ENCODE results near the gene CFAP298. TPM values are rescaled to one million over a fixed set of nuclear protein-coding genes. Genes with fewer than 3 reads are reported as not detected.

The CFAP298 gene
- total RNA-seq, 1 donor: 14.8 TPM

GRCh38 chr21:32567626-32568025 is 44.6 kb downstream of the CFAP298 start:
- TF ChIP-seq, protein P1, sequence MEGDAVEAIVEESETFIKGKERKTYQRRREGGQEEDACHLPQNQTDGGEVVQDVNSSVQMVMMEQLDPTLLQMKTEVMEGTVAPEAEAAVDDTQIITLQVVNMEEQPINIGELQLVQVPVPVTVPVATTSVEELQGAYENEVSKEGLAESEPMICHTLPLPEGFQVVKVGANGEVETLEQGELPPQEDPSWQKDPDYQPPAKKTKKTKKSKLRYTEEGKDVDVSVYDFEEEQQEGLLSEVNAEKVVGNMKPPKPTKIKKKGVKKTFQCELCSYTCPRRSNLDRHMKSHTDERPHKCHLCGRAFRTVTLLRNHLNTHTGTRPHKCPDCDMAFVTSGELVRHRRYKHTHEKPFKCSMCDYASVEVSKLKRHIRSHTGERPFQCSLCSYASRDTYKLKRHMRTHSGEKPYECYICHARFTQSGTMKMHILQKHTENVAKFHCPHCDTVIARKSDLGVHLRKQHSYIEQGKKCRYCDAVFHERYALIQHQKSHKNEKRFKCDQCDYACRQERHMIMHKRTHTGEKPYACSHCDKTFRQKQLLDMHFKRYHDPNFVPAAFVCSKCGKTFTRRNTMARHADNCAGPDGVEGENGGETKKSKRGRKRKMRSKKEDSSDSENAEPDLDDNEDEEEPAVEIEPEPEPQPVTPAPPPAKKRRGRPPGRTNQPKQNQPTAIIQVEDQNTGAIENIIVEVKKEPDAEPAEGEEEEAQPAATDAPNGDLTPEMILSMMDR (IDR thresholded peaks at IDR 0.05; ENCODE audit: extremely low read depth, low read depth, low read length): no peak
- no peaks in the 10 kb centered on the region for H3K79me2 ChIP-seq (ENCODE audit: insufficient read depth, low read length)
- H3K4me2 ChIP-seq (ENCODE audit: insufficient read depth, low read length): no peak overlapping the region
- H4K20me1 ChIP-seq (ENCODE audit: insufficient read depth, low read length): no peaks in the 10 kb centered on the region
- peaks cover 25% of the 10 kb centered on the region for H3K4me1 ChIP-seq (ENCODE audit: insufficient read depth, low read length)
- peaks cover 4% of the 10 kb centered on the region for H3K27me3 ChIP-seq (ENCODE audit: insufficient read depth, low read length)
- H3K36me3 ChIP-seq (ENCODE audit: insufficient read depth, low read length): no peaks in the 10 kb centered on the region
- peak; percentile 10 for DNase-seq (ENCODE audit: insufficient read length, low spot score, missing footprints)
- H3K27ac ChIP-seq (ENCODE audit: low read depth, low read length): no peak overlapping the region
- H3K9me3 ChIP-seq (ENCODE audit: low read depth, low read length): no peaks in the 10 kb centered on the region
- H3K4me3 ChIP-seq (ENCODE audit: insufficient read depth, low read length): no peak overlapping the region
- no peak overlapping the region for H2AFZ ChIP-seq (ENCODE audit: low read length)

DNA sequence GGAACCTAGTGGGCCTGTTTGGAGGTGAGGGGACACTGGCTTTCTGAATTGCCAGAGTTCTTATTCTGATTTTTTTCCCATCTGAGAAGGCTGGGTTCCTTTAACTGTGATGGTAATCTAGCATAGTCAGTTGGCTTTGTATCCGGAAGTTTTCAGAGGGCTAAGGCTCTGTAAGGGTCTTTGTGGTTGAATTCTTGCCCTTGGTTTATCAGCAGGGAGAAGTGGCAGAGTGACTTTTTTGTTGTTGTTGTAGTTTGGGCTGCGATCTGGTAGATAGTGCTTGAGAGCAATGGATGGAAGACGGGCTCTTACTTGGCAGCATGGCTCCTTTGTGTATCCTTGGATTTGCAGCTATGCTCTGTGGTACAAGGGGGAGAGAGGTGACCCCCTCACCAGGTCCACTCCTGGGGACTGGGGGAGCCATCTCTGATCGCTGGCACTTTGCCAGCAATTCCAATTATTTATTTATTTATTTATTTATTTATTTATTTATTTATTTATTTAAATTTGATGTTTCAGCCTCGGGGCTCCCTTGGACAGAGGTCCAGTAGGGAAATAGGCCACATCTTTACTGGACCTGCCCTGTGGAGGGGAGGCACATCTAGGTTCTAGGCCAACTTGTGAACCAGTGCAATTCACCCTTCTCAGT is 45.3 kb downstream of the CFAP298 start:
- no peak for DNase-seq (ENCODE audit: insufficient read length, low spot score, missing footprints)

GRCh38 chr21:32565856-32566465 is 46.2 kb downstream of the CFAP298 start:
- Histone ChIP-seq H3K27me3 (ENCODE audit: insufficient read depth, low read length) (no peaks in the 10 kb centered on the region), H3K36me3 (ENCODE audit: insufficient read depth, low read length) (no peaks in the 10 kb centered on the region), H3K79me2 (ENCODE audit: insufficient read depth, low read length) (no peaks in the 10 kb centered on the region), H3K4me1 (ENCODE audit: insufficient read depth, low read length) (peaks cover 25% of the 10 kb centered on the region), H4K20me1 (ENCODE audit: insufficient read depth, low read length) (no peaks in the 10 kb centered on the region), H2AFZ (ENCODE audit: low read length) (no peak overlapping the region), H3K4me3 (ENCODE audit: insufficient read depth, low read length) (no peak overlapping the region), H3K9me3 (ENCODE audit: low read depth, low read length) (no peaks in the 10 kb centered on the region), H3K27ac (ENCODE audit: low read depth, low read length) (peak overlapping the region; percentile 51), H3K4me2 (ENCODE audit: insufficient read depth, low read length) (peak overlapping the region; percentile 18)
- DNase-seq (ENCODE audit: insufficient read length, low spot score, missing footprints): no peak
- TF ChIP-seq, protein P1 (IDR thresholded peaks at IDR 0.05; ENCODE audit: extremely low read depth, low read depth, low read length): no peak

More for the DNA sequence above, 45.3 kb downstream of the CFAP298 start:
- Histone ChIP-seq H3K4me3 (ENCODE audit: insufficient read depth, low read length) (no peak overlapping the region), H3K9me3 (ENCODE audit: low read depth, low read length) (no peaks in the 10 kb centered on the region), H3K27ac (ENCODE audit: low read depth, low read length) (peak overlapping the region; percentile 51), H4K20me1 (ENCODE audit: insufficient read depth, low read length) (no peaks in the 10 kb centered on the region), H3K36me3 (ENCODE audit: insufficient read depth, low read length) (no peaks in the 10 kb centered on the region), H3K79me2 (ENCODE audit: insufficient read depth, low read length) (no peaks in the 10 kb centered on the region), H3K27me3 (ENCODE audit: insufficient read depth, low read length) (no peaks in the 10 kb centered on the region), H3K4me1 (ENCODE audit: insufficient read depth, low read length) (peaks cover 25% of the 10 kb centered on the region), H2AFZ (ENCODE audit: low read length) (no peak overlapping the region), H3K4me2 (ENCODE audit: insufficient read depth, low read length) (no peak overlapping the region)
- TF ChIP-seq, protein P1 (IDR thresholded peaks at IDR 0.05; ENCODE audit: extremely low read depth, low read depth, low read length): no peak

DNA sequence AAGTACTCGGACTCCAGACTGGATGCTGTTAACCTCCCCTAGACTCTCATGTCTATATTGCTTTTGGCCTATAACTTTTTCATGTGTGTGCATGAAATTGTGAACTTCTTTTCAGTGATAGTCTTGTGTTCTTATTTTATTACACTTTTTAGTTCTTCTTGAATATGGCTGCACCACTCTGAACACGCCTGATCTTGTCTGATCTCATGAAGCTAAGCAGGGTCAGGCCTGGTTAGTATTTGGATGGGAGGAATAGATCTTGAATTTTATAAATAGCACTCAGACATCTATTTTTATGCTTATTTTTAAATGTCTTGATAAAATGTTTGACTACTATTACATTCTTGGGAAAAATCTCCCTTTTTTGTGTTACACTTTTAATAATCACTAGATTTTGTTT is 49.3 kb downstream of the CFAP298 start:
- Histone ChIP-seq H4K20me1 (ENCODE audit: insufficient read depth, low read length) (no peaks in the 10 kb centered on the region), H3K4me2 (ENCODE audit: insufficient read depth, low read length) (no peak overlapping the region), H3K9me3 (ENCODE audit: low read depth, low read length) (no peaks in the 10 kb centered on the region), H3K79me2 (ENCODE audit: insufficient read depth, low read length) (no peaks in the 10 kb centered on the region), H3K27ac (ENCODE audit: low read depth, low read length) (peak overlapping the region; percentile 8), H2AFZ (ENCODE audit: low read length) (peak overlapping the region; percentile 63), H3K4me1 (ENCODE audit: insufficient read depth, low read length) (peaks cover 14% of the 10 kb centered on the region), H3K27me3 (ENCODE audit: insufficient read depth, low read length) (no peaks in the 10 kb centered on the region), H3K4me3 (ENCODE audit: insufficient read depth, low read length) (no peak overlapping the region), H3K36me3 (ENCODE audit: insufficient read depth, low read length) (no peaks in the 10 kb centered on the region)
- DNase-seq (ENCODE audit: insufficient read length, low spot score, missing footprints): no peak
- TF ChIP-seq, protein P1 (IDR thresholded peaks at IDR 0.05; ENCODE audit: extremely low read depth, low read depth, low read length): no peak

Data from osteoblast (primary cell).